ENCODE results near the gene CD207.
"Not testable (repeated sequence)": the region's sequence is repeated elsewhere in the genome, so short reads cannot be mapped to it uniquely, and the experiment has no call there.

CD207 gene

GRCh38 chr2:70828914-70829824 lies 6.4 kb downstream of the CD207 start:
- no peak for DNase-seq

- DNase-seq: no peak
These were observed 7.5 kb downstream of the CD207 start for GRCh38 chr2:70828115-70828514.

GRCh38 chr2:70827388-70827787 lies 8.2 kb downstream of the CD207 start:
- no peak for DNase-seq

GRCh38 chr2:70826696-70827350 lies 8.8 kb downstream of the CD207 start:
- DNase-seq: no peak

GRCh38 chr2:70823249-70823648 lies 12.4 kb downstream of the CD207 start:
- DNase-seq: no peak

- DNase-seq: no peak
These were observed 12.8 kb downstream of the CD207 start for GRCh38 chr2:70822843-70823242.

- no peak for DNase-seq
These were observed 15.1 kb downstream of the CD207 start, which contains the start of gene CLEC4F for GRCh38 chr2:70820499-70820898. TSS of gene CLEC4F (minus strand) at chr2:70820599. CDS start at chr2:70820523, 76 bp downstream.

- DNase-seq: no peak
These were observed 18.2 kb downstream of the CD207 start for GRCh38 chr2:70817284-70817954.

GRCh38 chr2:70816726-70817125 lies 18.9 kb downstream of the CD207 start:
- no peak for DNase-seq

GRCh38 chr2:70808983-70809958 lies 26.3 kb downstream of the CD207 start:
- no peak for DNase-seq

- DNase-seq: no peak
These were observed 27.8 kb downstream of the CD207 start for GRCh38 chr2:70807828-70808118.

- DNase-seq: no peak
These were observed 28.4 kb downstream of the CD207 start for GRCh38 chr2:70807102-70807827.

GRCh38 chr2:70806620-70807019 lies 29.0 kb downstream of the CD207 start:
- no peak for DNase-seq

- peak; percentile 37 for DNase-seq
These were observed 29.6 kb downstream of the CD207 start for GRCh38 chr2:70806013-70806412.

- no peak for DNase-seq
These were observed 33.9 kb downstream of the CD207 start for GRCh38 chr2:70801607-70802263.

GRCh38 chr2:70799706-70800105 lies 35.9 kb downstream of the CD207 start:
- DNase-seq: no peak

GRCh38 chr2:70797996-70798395 lies 37.6 kb downstream of the CD207 start:
- DNase-seq: not testable (repeated sequence)

GRCh38 chr2:70797506-70797905 lies 38.1 kb downstream of the CD207 start:
- DNase-seq: no peak

- DNase-seq: no peak
These were observed 39.4 kb downstream of the CD207 start for GRCh38 chr2:70796262-70796661.

- DNase-seq: no peak
These were observed 40.2 kb downstream of the CD207 start for GRCh38 chr2:70795164-70795995.
